AG04449 (cell line): Measurements from ENCODE around the gene RBL2.
"Not testable (repeated sequence)": the region's sequence is repeated elsewhere in the genome, so short reads cannot be mapped to it uniquely, and the experiment has no call there.

Experiments
- CTCF ChIA-PET: fragments of 350-600 bp; formaldehyde crosslinking; extraction: SDS; loops from one replicate; lab custom pipeline; 2021; ENCODE audit warnings: antibody characterized with exemption; lab: Yijun Ruan, JAX
- POLR2A ChIA-PET: fragments of 400-600, 350-600 bp; formaldehyde crosslinking; extraction: SDS; loops from one replicate; lab custom pipeline; 2020; ENCODE audit warnings: antibody characterized with exemption, inconsistent platforms; lab: Yijun Ruan, JAX
- DNase-seq: peaks from one replicate; pipeline ENCODE4 v3.0.0-alpha.2; 2010; ENCODE audit warnings: low read depth, low spot score
- H3K4me3 ChIP-seq: 2 replicates; pipeline ENCODE4 v1.5.1; 2011; ENCODE audit warnings: low read depth, mild to moderate bottlenecking, control low read depth, low read length
- CTCF ChIP-seq: IDR thresholded peaks from one replicate; pipeline ENCODE4 v1.5.1; 2011; ENCODE audit warnings: mild to moderate bottlenecking, moderate library complexity, low read length, control low read depth, inconsistent platforms; ENCODE audit not compliant: insufficient read depth; ENCODE audit errors: missing control alignments

RBL2 gene

GRCh38 chr16:53415504-53415903 lies 18.8 kb upstream of the RBL2 start:
- DNase-seq = no peak
- no peak overlapping the region for H3K4me3 ChIP-seq
- TF ChIP-seq CTCF = no peak
- ChIA-PET POLR2A (no interaction called here), CTCF (no interaction called here)

GRCh38 chr16:53417011-53417410 lies 17.3 kb upstream of the RBL2 start:
- ChIA-PET CTCF (no interaction called here), POLR2A (no interaction called here)
- no peak for DNase-seq

GRCh38 chr16:53417976-53418375 lies 16.3 kb upstream of the RBL2 start:
- ChIA-PET POLR2A (no interaction called here), CTCF (no interaction called here)
- no peak overlapping the region for H3K4me3 ChIP-seq
- TF ChIP-seq CTCF = no peak
- no peak for DNase-seq

More at GRCh38 chr16:53417011-53417410, 17.3 kb upstream of the RBL2 start:
- TF ChIP-seq CTCF = no peak
- no peak overlapping the region for H3K4me3 ChIP-seq

- CTCF ChIA-PET, POLR2A ChIA-PET, DNase-seq, H3K4me3 ChIP-seq: not testable (repeated sequence)
Measured at GRCh38 chr16:53419383-53419709, 14.9 kb upstream of the RBL2 start.

GRCh38 chr16:53421248-53421647 lies 13.0 kb upstream of the RBL2 start:
- ChIA-PET POLR2A (no interaction called here), CTCF (no interaction called here)
- no peak for TF ChIP-seq CTCF
- no peak overlapping the region for H3K4me3 ChIP-seq
- DNase-seq = no peak

- H3K4me3 ChIP-seq, DNase-seq, CTCF ChIA-PET, POLR2A ChIA-PET: not testable (repeated sequence)
Measured at GRCh38 chr16:53423968-53424367, 10.3 kb upstream of the RBL2 start.

GRCh38 chr16:53428681-53429080 lies 5.6 kb upstream of the RBL2 start:
- no peak for TF ChIP-seq CTCF
- DNase-seq = no peak
- POLR2A ChIA-PET = no interaction called here
- CTCF ChIA-PET = no interaction called here
- H3K4me3 ChIP-seq = no peak overlapping the region
